WTC11 (cell line): ENCODE results near the gene AP4S1. TPM values are rescaled to one million over a fixed set of nuclear protein-coding genes. Genes with fewer than 3 reads are reported as not detected.

Experiments
- ATAC-seq: fragments of 200-7000 bp; cut with Tn5 transposase; 2 replicates; pipeline ENCODE4 v1.10.0; 2021; ENCODE audit warnings: mild to moderate bottlenecking, moderate library complexity
- CTCF ChIA-PET: fragments of 300-600 bp; sonication (Branson Sonifier 250); formaldehyde crosslinking; loops from one replicate; lab custom pipeline; 2021; ENCODE audit warnings: antibody characterized with exemption; lab: Charles Lee
- POLR2A ChIA-PET: fragments of 350-600 bp; sonication (Branson Sonifier 250); formaldehyde crosslinking; loops from one replicate; lab custom pipeline; 2021; ENCODE audit warnings: antibody characterized with exemption; lab: Charles Lee
- DNase-seq: peaks from one replicate; pipeline ENCODE4 v3.0.0; 2021; ENCODE audit warnings: low spot score
- H3K27ac Mint-ChIP-seq: 2 replicates; pipeline ENCODE4 v1.8.0; 2021; ENCODE audit warnings: mixed read lengths
- H3K27me3 Mint-ChIP-seq: 2 replicates; pipeline ENCODE4 v1.8.0; 2021; ENCODE audit warnings: low read depth, mild to moderate bottlenecking, moderate library complexity, mixed read lengths
- H3K36me3 Mint-ChIP-seq: 2 replicates; pipeline ENCODE4 v1.8.0; 2021; ENCODE audit warnings: mixed read lengths
- H3K4me1 Mint-ChIP-seq: 2 replicates; pipeline ENCODE4 v1.8.0; 2022; ENCODE audit warnings: mixed read lengths
- H3K4me3 Mint-ChIP-seq: 2 replicates; pipeline ENCODE4 v1.8.0; 2021; ENCODE audit warnings: mild to moderate bottlenecking, moderate library complexity, mixed read lengths
- H3K9me3 Mint-ChIP-seq: 2 replicates; pipeline ENCODE4 v1.8.0; 2021; ENCODE audit warnings: mixed read lengths
- CREB1 ChIP-seq: sonication (generic); formaldehyde crosslinking; IDR thresholded peaks from 2 replicates; pipeline ENCODE4 v1.8.0; 2023; ENCODE audit warnings: mild to moderate bottlenecking, missing genetic modification reagents
- ETV6 ChIP-seq: sonication (generic); formaldehyde crosslinking; IDR thresholded peaks from 2 replicates; pipeline ENCODE4 v1.8.1; 2022; ENCODE audit warnings: mild to moderate bottlenecking, missing genetic modification reagents
- FOXP1 ChIP-seq: sonication (generic); formaldehyde crosslinking; IDR thresholded peaks from 2 replicates; pipeline ENCODE4 v1.8.0; 2022; ENCODE audit warnings: missing genetic modification reagents, mild to moderate bottlenecking, moderate library complexity, borderline replicate concordance
- MYBL2 ChIP-seq: sonication (generic); formaldehyde crosslinking; IDR thresholded peaks from 2 replicates; pipeline ENCODE4 v1.8.1; 2023; ENCODE audit warnings: mild to moderate bottlenecking, moderate library complexity, missing genetic modification reagents
- NFYB ChIP-seq: sonication (generic); formaldehyde crosslinking; conservative IDR thresholded peaks from 2 replicates; pipeline ENCODE4 v1.8.0; 2022; ENCODE audit warnings: low read depth, missing genetic modification reagents
- NR3C1 ChIP-seq: sonication (generic); formaldehyde crosslinking; conservative IDR thresholded peaks from 2 replicates; pipeline ENCODE4 v1.8.1; 2023; ENCODE audit warnings: low read depth, mild to moderate bottlenecking, missing genetic modification reagents
- RELA ChIP-seq: sonication (generic); formaldehyde crosslinking; IDR thresholded peaks from 2 replicates; pipeline ENCODE4 v1.8.1; 2022; ENCODE audit warnings: missing genetic modification reagents, mild to moderate bottlenecking, borderline replicate concordance
- RORB ChIP-seq: fragments of 250-450 bp; sonication (Bioruptor Pico); IDR thresholded peaks from 2 replicates; pipeline ENCODE4 v1.9.0; 2021; ENCODE audit warnings: mild to moderate bottlenecking
- SMAD3 ChIP-seq: sonication (generic); formaldehyde crosslinking; IDR thresholded peaks from 2 replicates; pipeline ENCODE4 v1.8.0; 2022; ENCODE audit warnings: missing genetic modification reagents, mild to moderate bottlenecking, borderline replicate concordance
- SP1 ChIP-seq: sonication (generic); formaldehyde crosslinking; conservative IDR thresholded peaks from 2 replicates; pipeline ENCODE4 v1.8.1; 2022; ENCODE audit warnings: missing genetic modification reagents
- TEAD1 ChIP-seq: sonication (generic); formaldehyde crosslinking; IDR thresholded peaks from 2 replicates; pipeline ENCODE4 v1.8.0; 2022; ENCODE audit warnings: mild to moderate bottlenecking, missing genetic modification reagents
- TEAD4 ChIP-seq: sonication (generic); formaldehyde crosslinking; IDR thresholded peaks from 2 replicates; pipeline ENCODE4 v1.8.0; 2022; ENCODE audit warnings: mild to moderate bottlenecking, missing genetic modification reagents
- ZNF121 ChIP-seq: sonication (generic); formaldehyde crosslinking; IDR thresholded peaks from 2 replicates; pipeline ENCODE4 v1.8.0; 2023; ENCODE audit warnings: missing genetic modification reagents
- ZNF416 ChIP-seq: fragments of 250-450 bp; sonication (Bioruptor Pico); IDR thresholded peaks from 2 replicates; pipeline ENCODE4 v1.9.0; 2021; ENCODE audit warnings: mild to moderate bottlenecking, inconsistent platforms
- ZNF423 ChIP-seq: fragments of 250-450 bp; sonication (Bioruptor Pico); IDR thresholded peaks from 2 replicates; pipeline ENCODE4 v2.1.2; 2022; ENCODE audit warnings: mild to moderate bottlenecking, moderate library complexity
- total RNA-seq: library from RNA; stranded (reverse); gene quantifications from 3 replicates; pipeline ENCODE4 v1.2.3, GENCODE V29; 2021
- TF ChIP-seq, protein P1 (sequence below): sonication (generic); formaldehyde crosslinking; conservative IDR thresholded peaks from 2 replicates; pipeline ENCODE4 v1.8.1; 2023; ENCODE audit warnings: mild to moderate bottlenecking, low read depth, missing genetic modification reagents, moderate library complexity
- TF ChIP-seq, protein P2 (sequence below): sonication (generic); formaldehyde crosslinking; IDR thresholded peaks from 2 replicates; pipeline ENCODE4 v1.8.1; 2022; ENCODE audit warnings: mild to moderate bottlenecking, moderate library complexity, missing genetic modification reagents
- TF ChIP-seq, protein P3 (sequence below): sonication (generic); formaldehyde crosslinking; IDR thresholded peaks from 2 replicates; pipeline ENCODE4 v1.8.0; 2022; ENCODE audit warnings: mild to moderate bottlenecking, missing genetic modification reagents
- TF ChIP-seq, protein P4 (sequence below): fragments of 250-450 bp; sonication (Bioruptor Pico); IDR thresholded peaks from 2 replicates; pipeline ENCODE4 v2.1.2; 2022; ENCODE audit warnings: mild to moderate bottlenecking, moderate library complexity
- TF ChIP-seq, protein P5 (sequence below): sonication (generic); formaldehyde crosslinking; IDR thresholded peaks from 2 replicates; pipeline ENCODE4 v1.8.0; 2022; ENCODE audit warnings: mild to moderate bottlenecking, missing genetic modification reagents
- TF ChIP-seq, protein P6 (sequence below): sonication (generic); formaldehyde crosslinking; IDR thresholded peaks from 2 replicates; pipeline ENCODE4 v1.8.1; 2022; ENCODE audit warnings: missing genetic modification reagents, borderline replicate concordance
- TF ChIP-seq, protein P7 (sequence below): sonication (generic); formaldehyde crosslinking; IDR thresholded peaks from 2 replicates; pipeline ENCODE4 v1.8.0; 2023; ENCODE audit warnings: mild to moderate bottlenecking, missing genetic modification reagents
- TF ChIP-seq, protein P8 (sequence below): sonication (generic); formaldehyde crosslinking; IDR thresholded peaks from 2 replicates; pipeline ENCODE4 v1.8.1; 2023; ENCODE audit warnings: mild to moderate bottlenecking, moderate library complexity, missing genetic modification reagents

The AP4S1 gene
- total RNA-seq, 1 experiment from 2014 or later = 7.0 TPM

DNA sequence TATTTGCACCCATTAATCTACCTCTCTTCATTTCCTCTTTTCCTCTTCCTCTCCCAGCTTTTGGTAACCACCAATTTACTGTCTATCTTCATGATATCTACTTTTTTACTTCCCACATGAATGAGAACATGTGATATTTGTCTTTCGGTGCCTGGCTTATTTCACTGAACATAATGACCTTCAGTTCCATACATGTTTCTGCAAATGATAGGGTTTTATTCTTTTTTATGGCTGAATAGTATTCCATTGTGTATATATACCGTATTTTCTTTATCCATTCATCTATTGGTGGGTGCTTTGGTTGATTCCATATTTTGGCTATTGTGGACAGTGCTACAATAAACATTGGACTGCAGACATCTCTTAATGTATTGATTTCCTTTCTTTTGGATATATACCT, 49.7 kb downstream of the AP4S1 start (continued):
- TF ChIP-seq, protein P1, sequence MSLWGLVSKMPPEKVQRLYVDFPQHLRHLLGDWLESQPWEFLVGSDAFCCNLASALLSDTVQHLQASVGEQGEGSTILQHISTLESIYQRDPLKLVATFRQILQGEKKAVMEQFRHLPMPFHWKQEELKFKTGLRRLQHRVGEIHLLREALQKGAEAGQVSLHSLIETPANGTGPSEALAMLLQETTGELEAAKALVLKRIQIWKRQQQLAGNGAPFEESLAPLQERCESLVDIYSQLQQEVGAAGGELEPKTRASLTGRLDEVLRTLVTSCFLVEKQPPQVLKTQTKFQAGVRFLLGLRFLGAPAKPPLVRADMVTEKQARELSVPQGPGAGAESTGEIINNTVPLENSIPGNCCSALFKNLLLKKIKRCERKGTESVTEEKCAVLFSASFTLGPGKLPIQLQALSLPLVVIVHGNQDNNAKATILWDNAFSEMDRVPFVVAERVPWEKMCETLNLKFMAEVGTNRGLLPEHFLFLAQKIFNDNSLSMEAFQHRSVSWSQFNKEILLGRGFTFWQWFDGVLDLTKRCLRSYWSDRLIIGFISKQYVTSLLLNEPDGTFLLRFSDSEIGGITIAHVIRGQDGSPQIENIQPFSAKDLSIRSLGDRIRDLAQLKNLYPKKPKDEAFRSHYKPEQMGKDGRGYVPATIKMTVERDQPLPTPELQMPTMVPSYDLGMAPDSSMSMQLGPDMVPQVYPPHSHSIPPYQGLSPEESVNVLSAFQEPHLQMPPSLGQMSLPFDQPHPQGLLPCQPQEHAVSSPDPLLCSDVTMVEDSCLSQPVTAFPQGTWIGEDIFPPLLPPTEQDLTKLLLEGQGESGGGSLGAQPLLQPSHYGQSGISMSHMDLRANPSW (CRISPR knock-in tag) = no peak
- TF ChIP-seq MYBL2 = no peak
- TF ChIP-seq, protein P2, sequence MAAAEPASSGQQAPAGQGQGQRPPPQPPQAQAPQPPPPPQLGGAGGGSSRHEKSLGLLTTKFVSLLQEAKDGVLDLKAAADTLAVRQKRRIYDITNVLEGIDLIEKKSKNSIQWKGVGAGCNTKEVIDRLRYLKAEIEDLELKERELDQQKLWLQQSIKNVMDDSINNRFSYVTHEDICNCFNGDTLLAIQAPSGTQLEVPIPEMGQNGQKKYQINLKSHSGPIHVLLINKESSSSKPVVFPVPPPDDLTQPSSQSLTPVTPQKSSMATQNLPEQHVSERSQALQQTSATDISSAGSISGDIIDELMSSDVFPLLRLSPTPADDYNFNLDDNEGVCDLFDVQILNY (CRISPR knock-in tag) = no peak

DNA sequence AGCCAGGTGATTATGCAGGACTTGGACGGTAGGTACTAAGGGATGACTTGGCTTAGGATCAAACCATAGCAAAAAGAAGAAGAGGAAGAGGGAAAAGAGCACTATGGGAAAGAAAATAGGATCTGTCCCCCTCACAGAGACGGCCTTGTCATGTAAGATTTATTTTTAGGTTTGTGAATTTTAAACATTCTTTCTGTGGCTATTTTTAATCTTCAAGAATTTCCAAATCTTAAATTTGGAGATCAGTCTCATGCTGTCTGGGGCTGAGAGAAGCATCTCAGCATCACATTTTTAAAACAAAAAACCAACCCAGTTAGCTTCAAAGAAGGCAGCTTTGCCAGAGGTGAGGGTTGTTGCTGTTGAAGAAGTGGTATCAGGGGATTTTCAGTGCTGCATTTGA, 53.3 kb downstream of the AP4S1 start:
- Mint-ChIP-seq H3K4me3 (no peak overlapping the region), H3K9me3 (peaks cover 5% of the 10 kb centered on the region), H3K27me3 (no peaks in the 10 kb centered on the region), H3K27ac (no peak overlapping the region), H3K36me3 (peaks cover 10% of the 10 kb centered on the region), H3K4me1 (no peaks in the 10 kb centered on the region)
- POLR2A ChIA-PET = no interaction called here
- ATAC-seq (no peak), DNase-seq (no peak)
- CTCF ChIA-PET = no interaction called here
- TF ChIP-seq NFYB (no peak), ZNF121 (CRISPR knock-in tag) (no peak), ZNF416 (no peak), ZNF423 (CRISPR knock-in tag) (no peak), TEAD1 (CRISPR knock-in tag) (no peak), CREB1 (no peak), NR3C1 (no peak), ETV6 (CRISPR knock-in tag) (no peak), SMAD3 (no peak), RORB (CRISPR knock-in tag) (no peak), TEAD4 (CRISPR knock-in tag) (no peak), RELA (CRISPR knock-in tag) (no peak), SP1 (CRISPR knock-in tag) (no peak), FOXP1 (CRISPR knock-in tag) (no peak)
- TF ChIP-seq, protein P3, sequence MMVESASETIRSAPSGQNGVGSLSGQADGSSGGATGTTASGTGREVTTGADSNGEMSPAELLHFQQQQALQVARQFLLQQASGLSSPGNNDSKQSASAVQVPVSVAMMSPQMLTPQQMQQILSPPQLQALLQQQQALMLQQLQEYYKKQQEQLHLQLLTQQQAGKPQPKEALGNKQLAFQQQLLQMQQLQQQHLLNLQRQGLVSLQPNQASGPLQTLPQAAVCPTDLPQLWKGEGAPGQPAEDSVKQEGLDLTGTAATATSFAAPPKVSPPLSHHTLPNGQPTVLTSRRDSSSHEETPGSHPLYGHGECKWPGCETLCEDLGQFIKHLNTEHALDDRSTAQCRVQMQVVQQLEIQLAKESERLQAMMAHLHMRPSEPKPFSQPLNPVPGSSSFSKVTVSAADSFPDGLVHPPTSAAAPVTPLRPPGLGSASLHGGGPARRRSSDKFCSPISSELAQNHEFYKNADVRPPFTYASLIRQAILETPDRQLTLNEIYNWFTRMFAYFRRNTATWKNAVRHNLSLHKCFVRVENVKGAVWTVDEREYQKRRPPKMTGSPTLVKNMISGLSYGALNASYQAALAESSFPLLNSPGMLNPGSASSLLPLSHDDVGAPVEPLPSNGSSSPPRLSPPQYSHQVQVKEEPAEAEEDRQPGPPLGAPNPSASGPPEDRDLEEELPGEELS (CRISPR knock-in tag) = no peak
- TF ChIP-seq, protein P4, sequence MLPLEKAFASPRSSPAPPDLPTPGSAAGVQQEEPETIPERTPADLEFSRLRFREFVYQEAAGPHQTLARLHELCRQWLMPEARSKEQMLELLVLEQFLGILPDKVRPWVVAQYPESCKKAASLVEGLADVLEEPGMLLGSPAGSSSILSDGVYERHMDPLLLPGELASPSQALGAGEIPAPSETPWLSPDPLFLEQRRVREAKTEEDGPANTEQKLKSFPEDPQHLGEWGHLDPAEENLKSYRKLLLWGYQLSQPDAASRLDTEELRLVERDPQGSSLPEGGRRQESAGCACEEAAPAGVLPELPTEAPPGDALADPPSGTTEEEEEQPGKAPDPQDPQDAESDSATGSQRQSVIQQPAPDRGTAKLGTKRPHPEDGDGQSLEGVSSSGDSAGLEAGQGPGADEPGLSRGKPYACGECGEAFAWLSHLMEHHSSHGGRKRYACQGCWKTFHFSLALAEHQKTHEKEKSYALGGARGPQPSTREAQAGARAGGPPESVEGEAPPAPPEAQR (CRISPR knock-in tag) = no peak
- TF ChIP-seq, protein P5, sequence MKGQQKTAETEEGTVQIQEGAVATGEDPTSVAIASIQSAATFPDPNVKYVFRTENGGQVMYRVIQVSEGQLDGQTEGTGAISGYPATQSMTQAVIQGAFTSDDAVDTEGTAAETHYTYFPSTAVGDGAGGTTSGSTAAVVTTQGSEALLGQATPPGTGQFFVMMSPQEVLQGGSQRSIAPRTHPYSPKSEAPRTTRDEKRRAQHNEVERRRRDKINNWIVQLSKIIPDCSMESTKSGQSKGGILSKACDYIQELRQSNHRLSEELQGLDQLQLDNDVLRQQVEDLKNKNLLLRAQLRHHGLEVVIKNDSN (CRISPR knock-in tag) = no peak
- TF ChIP-seq, protein P6, sequence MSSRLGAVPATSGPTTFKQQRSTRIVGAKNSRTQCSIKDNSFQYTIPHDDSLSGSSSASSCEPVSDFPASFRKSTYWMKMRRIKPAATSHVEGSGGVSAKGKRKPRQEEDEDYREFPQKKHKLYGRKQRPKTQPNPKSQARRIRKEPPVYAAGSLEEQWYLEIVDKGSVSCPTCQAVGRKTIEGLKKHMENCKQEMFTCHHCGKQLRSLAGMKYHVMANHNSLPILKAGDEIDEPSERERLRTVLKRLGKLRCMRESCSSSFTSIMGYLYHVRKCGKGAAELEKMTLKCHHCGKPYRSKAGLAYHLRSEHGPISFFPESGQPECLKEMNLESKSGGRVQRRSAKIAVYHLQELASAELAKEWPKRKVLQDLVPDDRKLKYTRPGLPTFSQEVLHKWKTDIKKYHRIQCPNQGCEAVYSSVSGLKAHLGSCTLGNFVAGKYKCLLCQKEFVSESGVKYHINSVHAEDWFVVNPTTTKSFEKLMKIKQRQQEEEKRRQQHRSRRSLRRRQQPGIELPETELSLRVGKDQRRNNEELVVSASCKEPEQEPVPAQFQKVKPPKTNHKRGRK (CRISPR knock-in tag) = no peak
- TF ChIP-seq, protein P7, sequence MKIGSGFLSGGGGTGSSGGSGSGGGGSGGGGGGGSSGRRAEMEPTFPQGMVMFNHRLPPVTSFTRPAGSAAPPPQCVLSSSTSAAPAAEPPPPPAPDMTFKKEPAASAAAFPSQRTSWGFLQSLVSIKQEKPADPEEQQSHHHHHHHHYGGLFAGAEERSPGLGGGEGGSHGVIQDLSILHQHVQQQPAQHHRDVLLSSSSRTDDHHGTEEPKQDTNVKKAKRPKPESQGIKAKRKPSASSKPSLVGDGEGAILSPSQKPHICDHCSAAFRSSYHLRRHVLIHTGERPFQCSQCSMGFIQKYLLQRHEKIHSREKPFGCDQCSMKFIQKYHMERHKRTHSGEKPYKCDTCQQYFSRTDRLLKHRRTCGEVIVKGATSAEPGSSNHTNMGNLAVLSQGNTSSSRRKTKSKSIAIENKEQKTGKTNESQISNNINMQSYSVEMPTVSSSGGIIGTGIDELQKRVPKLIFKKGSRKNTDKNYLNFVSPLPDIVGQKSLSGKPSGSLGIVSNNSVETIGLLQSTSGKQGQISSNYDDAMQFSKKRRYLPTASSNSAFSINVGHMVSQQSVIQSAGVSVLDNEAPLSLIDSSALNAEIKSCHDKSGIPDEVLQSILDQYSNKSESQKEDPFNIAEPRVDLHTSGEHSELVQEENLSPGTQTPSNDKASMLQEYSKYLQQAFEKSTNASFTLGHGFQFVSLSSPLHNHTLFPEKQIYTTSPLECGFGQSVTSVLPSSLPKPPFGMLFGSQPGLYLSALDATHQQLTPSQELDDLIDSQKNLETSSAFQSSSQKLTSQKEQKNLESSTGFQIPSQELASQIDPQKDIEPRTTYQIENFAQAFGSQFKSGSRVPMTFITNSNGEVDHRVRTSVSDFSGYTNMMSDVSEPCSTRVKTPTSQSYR (CRISPR knock-in tag) = no peak
- TF ChIP-seq, protein P8, sequence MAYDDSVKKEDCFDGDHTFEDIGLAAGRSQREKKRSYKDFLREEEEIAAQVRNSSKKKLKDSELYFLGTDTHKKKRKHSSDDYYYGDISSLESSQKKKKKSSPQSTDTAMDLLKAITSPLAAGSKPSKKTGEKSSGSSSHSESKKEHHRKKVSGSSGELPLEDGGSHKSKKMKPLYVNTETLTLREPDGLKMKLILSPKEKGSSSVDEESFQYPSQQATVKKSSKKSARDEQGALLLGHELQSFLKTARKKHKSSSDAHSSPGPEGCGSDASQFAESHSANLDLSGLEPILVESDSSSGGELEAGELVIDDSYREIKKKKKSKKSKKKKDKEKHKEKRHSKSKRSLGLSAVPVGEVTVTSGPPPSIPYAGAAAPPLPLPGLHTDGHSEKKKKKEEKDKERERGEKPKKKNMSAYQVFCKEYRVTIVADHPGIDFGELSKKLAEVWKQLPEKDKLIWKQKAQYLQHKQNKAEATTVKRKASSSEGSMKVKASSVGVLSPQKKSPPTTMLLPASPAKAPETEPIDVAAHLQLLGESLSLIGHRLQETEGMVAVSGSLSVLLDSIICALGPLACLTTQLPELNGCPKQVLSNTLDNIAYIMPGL = no peak
